Neural progenitor cell (in vitro differentiated cells): ENCODE results near the gene MYBBP1A.

Experiments
- EZH2 ChIP-seq: fragments of 200-600 bp; sonication (generic); IDR thresholded peaks from 2 replicates; pipeline ENCODE4 v1.6.1; 2017; ENCODE audit warnings: antibody characterized with exemption, mild to moderate bottlenecking, moderate library complexity
- TF ChIP-seq, protein P1 (sequence below): fragments of 200-600 bp; sonication (generic); IDR thresholded peaks from 2 replicates; pipeline ENCODE4 v1.5.1; 2017; ENCODE audit warnings: antibody characterized with exemption, mild to moderate bottlenecking

DNA sequence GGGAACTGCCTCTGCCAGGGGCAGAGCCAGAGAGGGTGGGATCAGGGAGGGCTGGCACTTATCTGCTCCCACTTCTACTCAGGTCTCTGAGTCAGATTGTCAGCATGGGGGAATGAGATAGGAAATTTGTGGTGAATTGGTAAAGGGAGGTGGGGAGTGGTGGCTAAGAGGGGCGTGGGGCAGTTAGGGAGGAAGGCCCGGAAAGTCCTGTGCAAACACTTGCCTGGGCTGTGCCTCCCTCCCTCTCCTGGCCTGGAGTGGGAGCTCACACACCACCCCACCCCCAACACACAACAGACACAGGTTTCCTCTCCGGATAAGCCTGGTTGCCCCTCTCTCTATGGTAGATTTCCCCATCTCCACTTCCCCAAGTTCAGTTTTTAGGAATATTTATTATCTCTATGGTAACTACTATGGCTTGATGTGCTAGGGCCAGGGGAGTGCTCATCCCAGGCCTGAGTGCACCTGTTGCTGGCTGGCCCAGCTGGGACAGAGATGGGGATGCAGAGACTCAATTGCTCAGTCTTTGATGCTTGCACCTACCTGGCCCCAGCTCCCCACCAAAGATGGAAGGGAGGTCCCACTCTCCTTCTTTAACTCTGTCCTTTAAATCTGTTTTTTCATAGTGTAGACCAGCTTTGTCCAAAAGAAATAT is 53.8 kb downstream of the MYBBP1A start:
- TF ChIP-seq EZH2 = no peak
- TF ChIP-seq, protein P1, sequence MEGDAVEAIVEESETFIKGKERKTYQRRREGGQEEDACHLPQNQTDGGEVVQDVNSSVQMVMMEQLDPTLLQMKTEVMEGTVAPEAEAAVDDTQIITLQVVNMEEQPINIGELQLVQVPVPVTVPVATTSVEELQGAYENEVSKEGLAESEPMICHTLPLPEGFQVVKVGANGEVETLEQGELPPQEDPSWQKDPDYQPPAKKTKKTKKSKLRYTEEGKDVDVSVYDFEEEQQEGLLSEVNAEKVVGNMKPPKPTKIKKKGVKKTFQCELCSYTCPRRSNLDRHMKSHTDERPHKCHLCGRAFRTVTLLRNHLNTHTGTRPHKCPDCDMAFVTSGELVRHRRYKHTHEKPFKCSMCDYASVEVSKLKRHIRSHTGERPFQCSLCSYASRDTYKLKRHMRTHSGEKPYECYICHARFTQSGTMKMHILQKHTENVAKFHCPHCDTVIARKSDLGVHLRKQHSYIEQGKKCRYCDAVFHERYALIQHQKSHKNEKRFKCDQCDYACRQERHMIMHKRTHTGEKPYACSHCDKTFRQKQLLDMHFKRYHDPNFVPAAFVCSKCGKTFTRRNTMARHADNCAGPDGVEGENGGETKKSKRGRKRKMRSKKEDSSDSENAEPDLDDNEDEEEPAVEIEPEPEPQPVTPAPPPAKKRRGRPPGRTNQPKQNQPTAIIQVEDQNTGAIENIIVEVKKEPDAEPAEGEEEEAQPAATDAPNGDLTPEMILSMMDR = no peak
